NCI-H69 (cell line): ENCODE data around the gene BMAL1.

Source experiments
- DNase-seq: peaks from one replicate; lab custom pipeline; 2025; lab: John Stamatoyannopoulos, UW

Gene BMAL1

DNA sequence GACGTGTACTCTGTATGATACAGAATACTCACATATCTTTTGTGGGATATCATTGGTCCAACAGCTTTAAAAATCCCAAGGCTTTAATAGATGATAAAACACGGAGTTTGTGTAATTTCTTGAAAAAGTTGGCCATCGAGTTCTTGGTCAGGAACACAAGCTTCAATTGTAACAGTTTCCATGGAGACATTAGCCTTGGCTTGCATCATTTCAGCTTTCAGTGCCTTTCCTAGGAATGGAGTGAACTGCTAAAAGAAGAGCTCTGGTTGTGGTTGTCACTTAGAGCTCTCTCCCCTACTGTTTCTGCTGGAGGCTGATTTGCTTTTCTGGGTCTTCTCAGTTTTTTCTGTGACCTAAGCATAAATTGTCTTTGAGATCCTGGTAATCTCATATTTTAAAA lies 14.2 kb downstream of the BMAL1 start:
- DNase-seq, result no peak

DNA sequence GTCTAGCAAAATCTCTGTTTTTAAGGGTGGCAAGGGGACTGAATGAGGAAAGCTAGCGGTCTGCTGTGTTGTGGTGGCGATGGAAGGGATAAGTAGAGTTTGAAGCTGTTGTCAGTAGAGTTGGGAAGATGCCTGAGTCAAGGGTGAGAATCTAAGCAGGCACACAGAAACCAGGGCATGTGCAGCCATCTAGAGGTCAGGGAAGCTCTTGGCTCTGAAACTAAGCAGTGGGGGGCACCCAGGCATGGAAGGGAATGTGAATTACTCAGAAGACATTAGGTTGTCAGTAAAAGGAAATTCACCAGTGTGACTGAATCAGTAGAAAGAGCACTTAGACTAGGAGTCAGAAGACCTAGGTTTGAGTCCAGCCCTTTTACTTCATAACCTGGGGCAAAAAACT lies 15.4 kb downstream of the BMAL1 start:
- DNase-seq, result no peak

GRCh38 chr11:13294178-13294577 lies 16.6 kb downstream of the BMAL1 start:
- no peak for DNase-seq

DNA sequence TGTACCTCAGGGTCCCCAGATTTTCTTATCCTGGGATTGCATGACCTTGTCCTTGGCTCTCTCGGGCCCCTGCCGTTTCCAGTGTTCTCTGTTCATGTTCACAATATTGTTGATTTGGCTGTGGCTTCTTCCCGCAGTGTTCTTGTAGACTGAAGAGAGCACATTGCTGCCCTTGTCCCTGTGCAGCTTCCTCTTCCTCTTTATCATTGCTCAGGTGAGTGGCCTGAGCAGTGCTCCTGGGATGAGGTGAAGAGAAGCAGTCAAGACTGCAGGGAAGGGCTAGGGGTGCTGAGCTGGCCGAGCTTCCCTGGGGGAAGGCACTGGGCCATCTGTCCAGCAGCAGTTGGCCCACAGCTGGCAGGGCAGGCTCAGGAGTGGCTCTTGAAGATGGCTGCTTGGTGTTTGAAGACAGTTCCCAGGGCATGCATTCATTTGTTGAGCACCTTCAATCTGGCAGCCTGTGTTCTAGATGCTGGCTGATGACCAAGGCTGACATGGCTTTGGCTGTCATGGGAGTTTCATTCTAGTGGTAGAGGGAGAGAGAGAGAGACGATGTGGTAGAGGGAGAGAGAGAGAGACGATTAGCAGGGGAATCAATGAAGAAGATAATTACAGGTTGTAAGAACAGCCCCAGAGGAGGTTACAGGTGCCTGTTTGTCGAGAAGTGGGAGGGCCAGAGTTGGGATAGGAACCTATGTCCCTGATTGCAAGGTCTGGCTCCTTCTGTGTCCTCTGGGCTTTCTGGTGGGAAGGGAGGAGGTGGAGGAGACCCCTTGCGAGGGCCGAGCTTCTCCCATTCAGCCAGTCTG lies 17.4 kb downstream of the BMAL1 start:
- DNase-seq, result peak; percentile 90

DNA sequence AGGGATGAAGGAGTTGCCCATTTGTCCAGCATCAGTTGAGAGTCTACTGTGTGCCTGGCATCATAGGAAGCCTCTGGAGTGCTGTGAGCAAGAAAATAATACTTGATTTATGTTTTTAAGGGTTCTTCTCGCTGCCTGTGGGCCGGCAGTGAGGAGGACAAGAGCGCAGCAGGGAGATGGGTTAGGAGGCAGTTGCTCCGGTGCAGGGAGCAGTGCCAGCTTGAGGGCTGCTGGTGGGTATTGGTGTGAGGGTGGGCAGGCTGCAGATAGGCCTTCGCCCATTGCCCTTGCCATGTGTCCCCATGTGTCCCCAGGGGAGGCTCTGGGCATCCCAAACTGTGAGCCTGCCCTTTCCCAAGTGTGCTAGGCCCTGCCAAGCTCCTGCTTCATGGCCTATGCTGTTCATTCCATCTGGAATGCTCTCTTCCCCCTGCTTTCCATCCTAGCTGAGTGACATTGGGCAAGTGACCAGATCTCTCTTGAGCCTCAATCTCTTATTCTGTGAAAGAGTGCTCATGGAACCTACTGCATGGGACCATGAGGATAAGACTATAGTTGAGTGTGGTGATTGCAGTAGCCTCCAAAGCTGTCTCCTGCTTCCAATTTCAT lies 19.8 kb downstream of the BMAL1 start:
- no peak for DNase-seq

GRCh38 chr11:13297917-13298356 lies 20.3 kb downstream of the BMAL1 start:
- peak; percentile 53 for DNase-seq

DNA sequence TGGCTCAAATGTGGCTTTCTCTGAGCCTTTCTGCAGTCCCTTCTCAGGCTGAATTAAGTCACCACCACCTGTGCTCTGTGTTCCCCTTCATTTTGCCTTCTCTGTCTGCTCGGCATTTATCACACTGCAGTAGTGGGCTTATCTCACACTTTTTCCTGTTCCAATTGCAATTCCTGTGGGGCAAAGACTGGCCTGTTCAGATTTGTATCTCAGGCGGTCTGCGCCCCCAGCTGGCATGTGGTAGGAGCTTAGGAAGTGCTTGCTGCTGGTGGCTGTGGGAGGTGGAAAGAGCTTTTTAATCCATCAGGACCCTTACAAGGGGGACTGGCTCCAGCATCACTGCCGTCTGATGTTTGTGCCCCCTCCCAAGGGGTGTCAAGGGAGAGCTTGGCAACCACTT lies 21.2 kb downstream of the BMAL1 start:
- DNase-seq, result no peak

- DNase-seq, result no peak
These were observed 23.9 kb downstream of the BMAL1 start for GRCh38 chr11:13301522-13301921.

GRCh38 chr11:13302420-13302958 lies 24.9 kb downstream of the BMAL1 start:
- no peak for DNase-seq

GRCh38 chr11:13303668-13304649 lies 26.4 kb downstream of the BMAL1 start:
- DNase-seq, result no peak

GRCh38 chr11:13304655-13305335 lies 27.2 kb downstream of the BMAL1 start:
- peak; percentile 43 for DNase-seq

DNA sequence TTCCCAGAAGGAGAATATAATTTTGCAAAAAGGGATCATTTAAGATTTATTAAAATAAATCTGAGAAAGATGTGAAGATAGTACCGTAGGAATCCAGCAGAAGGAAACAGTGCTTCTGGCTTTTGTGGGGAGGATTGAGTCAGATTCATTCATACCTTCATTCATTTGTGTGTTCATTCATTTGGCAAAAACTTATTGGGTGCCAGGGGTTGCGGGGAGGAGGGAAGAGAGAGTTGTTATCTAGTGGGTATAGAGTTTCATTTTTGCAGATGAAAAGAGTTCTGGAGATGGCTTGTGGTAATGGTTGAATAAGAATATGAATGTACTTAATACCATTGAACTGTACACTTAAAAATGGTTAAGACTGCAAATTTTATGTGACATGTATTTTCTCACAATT lies 31.1 kb downstream of the BMAL1 start:
- no peak for DNase-seq

- no peak for DNase-seq
These were observed 31.6 kb downstream of the BMAL1 start for GRCh38 chr11:13309156-13309555.

DNA sequence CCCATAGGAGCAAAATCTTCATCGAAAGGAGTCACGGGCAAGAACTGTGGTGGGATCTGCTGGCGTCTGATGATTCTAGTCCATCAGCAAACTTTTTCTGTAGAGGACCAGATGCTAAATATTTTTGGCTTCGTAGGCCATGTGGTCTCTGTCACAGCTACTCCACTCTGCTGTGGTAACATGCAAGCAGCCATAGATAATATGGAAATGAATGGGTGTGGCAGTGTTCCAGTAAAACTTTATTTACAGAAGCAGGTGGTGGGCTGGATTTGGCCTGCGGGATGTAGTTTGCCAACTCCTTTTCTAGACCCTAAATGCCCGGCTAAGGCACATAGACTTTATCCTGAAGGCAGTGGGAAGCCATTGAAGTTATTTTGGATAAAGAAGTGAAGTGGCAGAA lies 32.9 kb downstream of the BMAL1 start:
- peak; percentile 42 for DNase-seq

DNA sequence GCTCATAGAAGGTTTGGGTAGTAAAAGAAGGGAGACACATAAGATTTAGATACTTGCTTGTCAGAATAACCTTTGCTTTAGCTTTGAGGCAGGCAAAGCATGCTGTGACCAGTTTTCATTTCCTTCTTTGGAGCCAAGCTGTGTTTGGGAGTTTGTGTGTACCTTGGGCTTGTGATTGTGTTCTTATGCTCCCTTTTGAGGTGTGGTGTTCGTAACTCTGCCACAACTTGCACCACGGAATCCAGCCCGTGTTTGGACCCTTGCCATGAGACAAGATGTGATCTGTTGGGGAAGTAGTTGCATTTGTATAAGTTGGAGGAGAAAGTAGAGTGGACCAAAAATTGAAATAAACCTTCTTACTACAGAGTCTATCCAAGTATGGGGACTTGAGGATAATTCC lies 34.0 kb downstream of the BMAL1 start:
- no peak for DNase-seq

DNA sequence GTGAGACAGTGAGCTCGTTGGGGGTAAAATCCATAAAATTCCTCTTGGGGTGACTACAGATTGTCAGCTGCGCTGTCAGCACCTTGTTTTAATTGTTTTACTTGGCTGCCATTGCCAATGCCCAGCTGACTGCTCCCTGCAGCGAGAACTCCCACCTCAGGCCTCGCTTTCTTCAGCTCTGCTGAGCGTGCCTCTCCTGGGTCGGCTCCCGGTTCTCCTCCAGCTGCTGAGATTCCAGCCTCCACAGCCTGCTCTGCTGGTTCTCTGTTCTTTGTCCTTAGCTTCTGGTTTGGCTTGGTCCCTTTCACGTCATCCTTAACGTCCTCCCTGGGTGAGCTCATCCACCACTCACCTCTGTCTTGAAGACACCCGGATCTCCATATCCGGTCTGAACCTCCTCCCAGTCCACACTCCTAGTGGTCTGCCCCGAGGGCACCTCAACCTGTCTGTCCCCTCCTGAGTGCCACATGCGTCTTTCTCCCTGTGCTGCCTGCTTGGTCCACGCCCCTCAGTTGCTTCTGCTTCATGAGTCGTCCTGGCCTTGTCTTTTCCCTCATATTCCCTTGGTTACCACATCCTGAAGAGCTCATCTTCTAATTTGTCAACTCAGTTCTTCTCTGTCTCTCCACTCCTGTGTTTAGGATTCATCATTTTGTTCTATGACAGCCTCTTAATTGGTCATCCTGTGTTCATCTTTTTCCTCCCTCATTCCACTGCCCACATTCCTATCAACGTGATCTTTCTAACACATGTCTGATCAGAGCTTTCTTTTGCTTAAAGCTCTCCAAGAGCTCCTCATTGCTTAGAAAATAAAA lies 35.6 kb downstream of the BMAL1 start:
- DNase-seq, result no peak

DNA sequence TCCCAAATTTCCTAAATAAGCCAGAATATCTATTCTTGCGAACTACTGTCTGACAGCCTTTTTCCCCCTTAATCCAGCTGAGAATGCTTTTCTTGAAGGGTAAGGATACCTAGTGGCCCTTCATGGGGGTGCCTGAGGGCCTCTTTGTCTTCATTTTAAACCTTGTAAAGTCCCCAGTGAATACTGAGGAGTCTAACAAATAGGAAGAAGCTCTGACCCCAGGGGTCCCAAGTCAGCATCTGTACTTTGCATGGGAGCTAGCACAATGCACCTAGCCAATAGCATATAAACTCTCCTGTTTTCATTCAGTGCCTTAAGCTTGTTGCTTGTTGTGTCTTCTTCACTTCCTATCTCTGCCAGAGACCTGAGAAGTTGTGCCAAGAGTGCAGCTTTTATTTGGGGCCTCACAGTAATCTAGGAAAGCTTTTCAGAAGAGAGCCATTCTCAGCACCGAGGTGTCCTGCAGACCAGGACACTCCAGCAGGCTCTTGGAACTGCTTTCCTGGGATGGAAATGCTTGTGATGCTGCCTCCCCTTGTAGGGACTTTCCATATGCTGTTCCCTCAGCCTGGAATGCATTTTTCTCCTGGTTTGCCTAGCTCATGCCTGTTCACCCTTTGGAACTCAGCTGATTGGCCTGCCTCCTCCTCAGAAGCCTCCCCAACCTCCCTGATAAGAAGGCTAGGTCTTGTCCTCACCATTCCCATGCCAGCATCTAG lies 37.2 kb downstream of the BMAL1 start:
- no peak for DNase-seq

GRCh38 chr11:13315517-13316432 lies 38.2 kb downstream of the BMAL1 start:
- DNase-seq, result no peak

- peak; percentile 39 for DNase-seq
These were observed 39.0 kb downstream of the BMAL1 start for GRCh38 chr11:13316528-13316961.
